HUES64 (cell line): Measurements from ENCODE around the gene BLOC1S5.

Source experiments
- H3K27ac ChIP-seq: 2 replicates; pipeline ENCODE4 v1.7.0; 2013; ENCODE audit warnings: low read depth, low read length, inconsistent platforms
- H3K27me3 ChIP-seq: 2 replicates; pipeline ENCODE4 v1.6.1; 2013; ENCODE audit warnings: mild to moderate bottlenecking, low read length; ENCODE audit not compliant: insufficient read depth
- H3K36me3 ChIP-seq: 2 replicates; pipeline ENCODE4 v1.6.1; 2013; ENCODE audit warnings: mild to moderate bottlenecking, low read length; ENCODE audit not compliant: insufficient read depth
- H3K4me1 ChIP-seq: 2 replicates; pipeline ENCODE4 v1.6.1; 2013; ENCODE audit warnings: mild to moderate bottlenecking, low read length, moderate library complexity; ENCODE audit not compliant: insufficient read depth
- H3K4me3 ChIP-seq: 2 replicates; pipeline ENCODE4 v1.5.1; 2013; ENCODE audit warnings: mild to moderate bottlenecking, low read length, moderate library complexity
- H3K9ac ChIP-seq: 2 replicates; pipeline ENCODE4 v1.6.1; 2013; ENCODE audit warnings: mild to moderate bottlenecking, low read depth, low read length
- H3K9me3 ChIP-seq: 2 replicates; pipeline ENCODE4 v1.6.1; 2013; ENCODE audit warnings: low read depth, low read length; ENCODE audit not compliant: insufficient read depth
- WGBS: fragments of 150-250, 120-280 bp; methylation state at CpG from one replicate; pipeline ENCODE4 v1.1.7; 2013; ENCODE audit warnings: missing lambda C conversion rate; 5-methylcytosine and 5-hydroxymethylcytosine counted together

BLOC1S5 gene

GRCh38 chr6:8013763-8014162 is 50.4 kb downstream of the BLOC1S5 start:
- H3K27me3 ChIP-seq = no peaks in the 10 kb centered on the region
- H3K4me1 ChIP-seq = peaks cover 24% of the 10 kb centered on the region
- no peaks in the 10 kb centered on the region for H3K9me3 ChIP-seq
- WGBS = 95% methylated on average over 3 of the region's 3 CpGs
- H3K9ac ChIP-seq = no peak overlapping the region
- H3K36me3 ChIP-seq = peaks cover 18% of the 10 kb centered on the region; the same call in 1 of the 2 replicates
- H3K27ac ChIP-seq = no peak overlapping the region
- H3K4me3 ChIP-seq = no peak overlapping the region

- Histone ChIP-seq H3K36me3 (no peaks in the 10 kb centered on the region), H3K4me1 (peaks cover 7% of the 10 kb centered on the region; the same call in 1 of the 2 replicates), H3K27me3 (no peaks in the 10 kb centered on the region), H3K9ac (no peak overlapping the region), H3K4me3 (no peak overlapping the region), H3K9me3 (no peaks in the 10 kb centered on the region), H3K27ac (no peak overlapping the region)
- 90% methylated on average over 1 of the region's 1 CpG for WGBS
These were observed 58.0 kb downstream of the BLOC1S5 start for GRCh38 chr6:8006208-8006607.

GRCh38 chr6:8005136-8005535 is 59.1 kb downstream of the BLOC1S5 start:
- Histone ChIP-seq H3K27me3 (no peaks in the 10 kb centered on the region), H3K27ac (no peak overlapping the region), H3K36me3 (no peaks in the 10 kb centered on the region), H3K4me1 (peaks cover 6% of the 10 kb centered on the region; the same call in 1 of the 2 replicates), H3K4me3 (no peak overlapping the region), H3K9ac (no peak overlapping the region), H3K9me3 (no peaks in the 10 kb centered on the region)
- WGBS = 84% methylated on average over 3 of the region's 4 CpGs

GRCh38 chr6:8000636-8001035 is 63.6 kb downstream of the BLOC1S5 start:
- Histone ChIP-seq H3K27me3 (no peaks in the 10 kb centered on the region), H3K9me3 (no peaks in the 10 kb centered on the region), H3K36me3 (no peaks in the 10 kb centered on the region), H3K4me1 (no peaks in the 10 kb centered on the region), H3K4me3 (no peak overlapping the region), H3K27ac (no peak overlapping the region), H3K9ac (no peak overlapping the region)
- WGBS = 100% methylated on average over 1 of the region's 1 CpG

GRCh38 chr6:8000188-8000596 is 64.0 kb downstream of the BLOC1S5 start:
- no peak overlapping the region for H3K9ac ChIP-seq
- no peak overlapping the region for H3K27ac ChIP-seq
- H3K27me3 ChIP-seq = no peaks in the 10 kb centered on the region
- no peaks in the 10 kb centered on the region for H3K4me1 ChIP-seq
- WGBS = 91% methylated on average over 4 of the region's 4 CpGs
- H3K9me3 ChIP-seq = no peaks in the 10 kb centered on the region
- no peak overlapping the region for H3K4me3 ChIP-seq
- H3K36me3 ChIP-seq = no peaks in the 10 kb centered on the region

- Histone ChIP-seq H3K9ac (no peak overlapping the region), H3K4me3 (no peak overlapping the region), H3K36me3 (no peaks in the 10 kb centered on the region), H3K27ac (no peak overlapping the region), H3K27me3 (no peaks in the 10 kb centered on the region), H3K9me3 (no peaks in the 10 kb centered on the region), H3K4me1 (no peaks in the 10 kb centered on the region)
- WGBS = 95% methylated on average over 3 of the region's 3 CpGs
These were observed 65.0 kb downstream of the BLOC1S5 start for GRCh38 chr6:7999201-7999600.

- 94% methylated on average over 7 of the region's 7 CpGs for WGBS
- Histone ChIP-seq H3K4me1 (no peaks in the 10 kb centered on the region), H3K9me3 (no peaks in the 10 kb centered on the region)
These were observed 66.0 kb downstream of the BLOC1S5 start for GRCh38 chr6:7998103-7998725.

GRCh38 chr6:7997286-7997685 is 66.9 kb downstream of the BLOC1S5 start:
- no peaks in the 10 kb centered on the region for H3K36me3 ChIP-seq
- no peak overlapping the region for H3K27ac ChIP-seq
- 96% methylated on average over 3 of the region's 3 CpGs for WGBS
- H3K4me1 ChIP-seq = peaks cover 4% of the 10 kb centered on the region; the same call in 1 of the 2 replicates
- no peak overlapping the region for H3K9ac ChIP-seq
- H3K27me3 ChIP-seq = no peaks in the 10 kb centered on the region
- H3K9me3 ChIP-seq = no peaks in the 10 kb centered on the region
- H3K4me3 ChIP-seq = no peak overlapping the region

More at GRCh38 chr6:7998103-7998725, 66.0 kb downstream of the BLOC1S5 start:
- no peaks in the 10 kb centered on the region for H3K36me3 ChIP-seq
- no peak overlapping the region for H3K9ac ChIP-seq
- no peak overlapping the region for H3K27ac ChIP-seq
- no peak overlapping the region for H3K4me3 ChIP-seq
- no peaks in the 10 kb centered on the region for H3K27me3 ChIP-seq

- WGBS = 89% methylated on average over 9 of the region's 10 CpGs
- Histone ChIP-seq H3K4me1 (peaks cover 4% of the 10 kb centered on the region; the same call in 1 of the 2 replicates), H3K9me3 (no peaks in the 10 kb centered on the region), H3K9ac (no peak overlapping the region), H3K4me3 (no peak overlapping the region), H3K36me3 (no peaks in the 10 kb centered on the region), H3K27ac (no peak overlapping the region), H3K27me3 (no peaks in the 10 kb centered on the region)
These were observed 67.6 kb downstream of the BLOC1S5 start for GRCh38 chr6:7996538-7997111.

- Histone ChIP-seq H3K27me3 (no peaks in the 10 kb centered on the region), H3K4me1 (peaks cover 4% of the 10 kb centered on the region; the same call in 1 of the 2 replicates), H3K36me3 (no peaks in the 10 kb centered on the region), H3K9me3 (no peaks in the 10 kb centered on the region), H3K27ac (no peak overlapping the region), H3K4me3 (no peak overlapping the region), H3K9ac (no peak overlapping the region)
- WGBS = 81% methylated on average over 8 of the region's 8 CpGs
These were observed 70.2 kb downstream of the BLOC1S5 start for GRCh38 chr6:7993952-7994351.

GRCh38 chr6:7993399-7993798 is 70.8 kb downstream of the BLOC1S5 start:
- peaks cover 4% of the 10 kb centered on the region; the same call in 1 of the 2 replicates for H3K4me1 ChIP-seq
- H3K4me3 ChIP-seq = no peak overlapping the region
- no peaks in the 10 kb centered on the region for H3K36me3 ChIP-seq
- no peak overlapping the region for H3K27ac ChIP-seq
- H3K9me3 ChIP-seq = no peaks in the 10 kb centered on the region
- H3K9ac ChIP-seq = no peak overlapping the region
- no peaks in the 10 kb centered on the region for H3K27me3 ChIP-seq
